Panc1 (cell line): ENCODE measurements around the gene GSDMA.

Experiments
- CTCF ChIP-seq: fragments of 450-650 bp; IDR thresholded peaks from 2 replicates; pipeline ENCODE4 v1.5.1; 2017; ENCODE audit warnings: mild to moderate bottlenecking
- POLR2AphosphoS5 ChIP-seq: IDR thresholded peaks from 2 replicates; pipeline ENCODE4 v1.6.1; 2012; ENCODE audit warnings: mild to moderate bottlenecking, low read depth, low read length, moderate library complexity
- REST ChIP-seq, 2 experiments: IDR thresholded peaks; 2 replicates each; pipeline ENCODE4 v1.6.1; 2011 to 2012; ENCODE audit warnings: low read depth in 2 of 2, control low read depth in 1 of 2, low read length in 1 of 2, mild to moderate bottlenecking in 1 of 2, moderate library complexity in 1 of 2; ENCODE audit not compliant: insufficient read depth in 1 of 2
- SIN3A ChIP-seq: IDR thresholded peaks from 2 replicates; pipeline ENCODE4 v1.6.1; 2012; ENCODE audit warnings: low read depth, mild to moderate bottlenecking, low read length, moderate library complexity, borderline replicate concordance; ENCODE audit not compliant: insufficient read depth

- no peak for TF ChIP-seq SIN3A
- no peak for TF ChIP-seq CTCF
- TF ChIP-seq POLR2AphosphoS5: no peak
- no peak for TF ChIP-seq REST (IDR thresholded peaks at IDR 0.05; ENCODE audit: insufficient read depth in 1 of 2, low read depth in 2 of 2, low read length in 1 of 2)
Measured at GRCh38 chr17:39997543-39997942, 34.7 kb downstream of the GSDMA start.
